ENCODE measurements around the gene RASAL2.

GRCh38 chr1:178407655-178408054 lies 313.8 kb downstream of the RASAL2 start:
- no peak for TF ChIP-seq CTCF (IDR thresholded peaks at IDR 0.05)
- no peak for TF ChIP-seq POLR2A (IDR thresholded peaks at IDR 0.05)

Data from thyroid gland (tissue), 4 donors.